Measurements from ENCODE around the gene DAGLA.

DNA sequence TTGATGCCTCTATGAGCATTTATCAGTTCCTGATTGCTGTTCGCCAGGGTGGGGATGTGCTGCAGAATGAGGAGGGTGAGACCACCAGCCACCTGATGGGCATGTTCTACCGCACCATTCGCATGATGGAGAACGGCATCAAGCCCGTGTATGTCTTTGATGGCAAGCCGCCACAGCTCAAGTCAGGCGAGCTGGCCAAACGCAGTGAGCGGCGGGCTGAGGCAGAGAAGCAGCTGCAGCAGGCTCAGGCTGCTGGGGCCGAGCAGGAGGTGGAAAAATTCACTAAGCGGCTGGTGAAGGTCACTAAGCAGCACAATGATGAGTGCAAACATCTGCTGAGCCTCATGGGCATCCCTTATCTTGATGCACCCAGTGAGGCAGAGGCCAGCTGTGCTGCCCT lies 115.3 kb downstream of the DAGLA start:
- TF ChIP-seq, protein P1, sequence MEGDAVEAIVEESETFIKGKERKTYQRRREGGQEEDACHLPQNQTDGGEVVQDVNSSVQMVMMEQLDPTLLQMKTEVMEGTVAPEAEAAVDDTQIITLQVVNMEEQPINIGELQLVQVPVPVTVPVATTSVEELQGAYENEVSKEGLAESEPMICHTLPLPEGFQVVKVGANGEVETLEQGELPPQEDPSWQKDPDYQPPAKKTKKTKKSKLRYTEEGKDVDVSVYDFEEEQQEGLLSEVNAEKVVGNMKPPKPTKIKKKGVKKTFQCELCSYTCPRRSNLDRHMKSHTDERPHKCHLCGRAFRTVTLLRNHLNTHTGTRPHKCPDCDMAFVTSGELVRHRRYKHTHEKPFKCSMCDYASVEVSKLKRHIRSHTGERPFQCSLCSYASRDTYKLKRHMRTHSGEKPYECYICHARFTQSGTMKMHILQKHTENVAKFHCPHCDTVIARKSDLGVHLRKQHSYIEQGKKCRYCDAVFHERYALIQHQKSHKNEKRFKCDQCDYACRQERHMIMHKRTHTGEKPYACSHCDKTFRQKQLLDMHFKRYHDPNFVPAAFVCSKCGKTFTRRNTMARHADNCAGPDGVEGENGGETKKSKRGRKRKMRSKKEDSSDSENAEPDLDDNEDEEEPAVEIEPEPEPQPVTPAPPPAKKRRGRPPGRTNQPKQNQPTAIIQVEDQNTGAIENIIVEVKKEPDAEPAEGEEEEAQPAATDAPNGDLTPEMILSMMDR (conservative IDR thresholded peaks at IDR 0.05) = no peak
- TF ChIP-seq EZH2 (IDR thresholded peaks at IDR 0.05; ENCODE audit: low read depth) = no peak

Measured in PC-9 (cell line).